WTC11 (cell line): ENCODE data around the gene COL4A5. TPM values are rescaled to one million over a fixed set of nuclear protein-coding genes. Genes with fewer than 3 reads are reported as not detected.

Experiments
- ATAC-seq: fragments of 200-7000 bp; cut with Tn5 transposase; 2 replicates; pipeline ENCODE4 v1.10.0; 2021; ENCODE audit warnings: mild to moderate bottlenecking, moderate library complexity
- CTCF ChIA-PET: fragments of 300-600 bp; sonication (Branson Sonifier 250); formaldehyde crosslinking; loops from one replicate; lab custom pipeline; 2021; ENCODE audit warnings: antibody characterized with exemption; lab: Charles Lee
- POLR2A ChIA-PET: fragments of 350-600 bp; sonication (Branson Sonifier 250); formaldehyde crosslinking; loops from one replicate; lab custom pipeline; 2021; ENCODE audit warnings: antibody characterized with exemption; lab: Charles Lee
- DNase-seq: peaks from one replicate; pipeline ENCODE4 v3.0.0; 2021; ENCODE audit warnings: low spot score
- H3K27ac Mint-ChIP-seq: 2 replicates; pipeline ENCODE4 v1.8.0; 2021; ENCODE audit warnings: mixed read lengths
- H3K27me3 Mint-ChIP-seq: 2 replicates; pipeline ENCODE4 v1.8.0; 2021; ENCODE audit warnings: low read depth, mild to moderate bottlenecking, moderate library complexity, mixed read lengths
- H3K36me3 Mint-ChIP-seq: 2 replicates; pipeline ENCODE4 v1.8.0; 2021; ENCODE audit warnings: mixed read lengths
- H3K4me1 Mint-ChIP-seq: 2 replicates; pipeline ENCODE4 v1.8.0; 2022; ENCODE audit warnings: mixed read lengths
- H3K4me3 Mint-ChIP-seq: 2 replicates; pipeline ENCODE4 v1.8.0; 2021; ENCODE audit warnings: mild to moderate bottlenecking, moderate library complexity, mixed read lengths
- H3K9me3 Mint-ChIP-seq: 2 replicates; pipeline ENCODE4 v1.8.0; 2021; ENCODE audit warnings: mixed read lengths
- AR ChIP-seq: fragments of 250-450 bp; sonication (Bioruptor Pico); IDR thresholded peaks from 2 replicates; pipeline ENCODE4 v1.9.0; 2021; ENCODE audit warnings: mild to moderate bottlenecking
- ATF3 ChIP-seq: sonication (generic); formaldehyde crosslinking; conservative IDR thresholded peaks from 2 replicates; pipeline ENCODE4 v1.8.1; 2022; ENCODE audit warnings: mild to moderate bottlenecking, missing genetic modification reagents
- CTCF ChIP-seq: fragments of 200-600 bp; IDR thresholded peaks from 2 replicates; pipeline ENCODE4 v1.8.0; 2022; ENCODE audit warnings: antibody characterized with exemption
- EMX1 ChIP-seq: fragments of 250-450 bp; sonication (Bioruptor Pico); IDR thresholded peaks from 2 replicates; pipeline ENCODE4 v1.8.0; 2021; ENCODE audit warnings: mild to moderate bottlenecking
- GRHL2 ChIP-seq: fragments of 250-450 bp; sonication (Bioruptor Pico); IDR thresholded peaks from 2 replicates; pipeline ENCODE4 v1.8.0; 2022; ENCODE audit warnings: mild to moderate bottlenecking, moderate library complexity; ENCODE audit not compliant: insufficient replicate concordance, severe bottlenecking
- HMGA2 ChIP-seq: fragments of 250-450 bp; sonication (Bioruptor Pico); IDR thresholded peaks from 2 replicates; pipeline ENCODE4 v1.4.0; 2021; ENCODE audit warnings: mild to moderate bottlenecking, moderate library complexity
- IRF2 ChIP-seq: sonication (generic); formaldehyde crosslinking; IDR thresholded peaks from 2 replicates; pipeline ENCODE4 v1.8.0; 2022; ENCODE audit warnings: low read depth, missing genetic modification reagents, borderline replicate concordance
- MYBL2 ChIP-seq: sonication (generic); formaldehyde crosslinking; IDR thresholded peaks from 2 replicates; pipeline ENCODE4 v1.8.1; 2023; ENCODE audit warnings: mild to moderate bottlenecking, moderate library complexity, missing genetic modification reagents
- NFATC4 ChIP-seq: fragments of 250-450 bp; sonication (Bioruptor Pico); IDR thresholded peaks from 2 replicates; pipeline ENCODE4 v1.9.0; 2021; ENCODE audit warnings: mild to moderate bottlenecking
- PRDM15 ChIP-seq: sonication (generic); formaldehyde crosslinking; IDR thresholded peaks from 2 replicates; pipeline ENCODE4 v1.8.0; 2022; ENCODE audit warnings: missing genetic modification reagents
- TP53 ChIP-seq: sonication (generic); formaldehyde crosslinking; IDR thresholded peaks from 2 replicates; pipeline ENCODE4 v1.8.1; 2023; ENCODE audit warnings: mild to moderate bottlenecking, missing genetic modification reagents
- USF1 ChIP-seq: sonication (generic); formaldehyde crosslinking; IDR thresholded peaks from 2 replicates; pipeline ENCODE4 v1.8.0; 2022; ENCODE audit warnings: mild to moderate bottlenecking, missing genetic modification reagents
- ZBTB21 ChIP-seq: sonication (generic); formaldehyde crosslinking; IDR thresholded peaks from 2 replicates; pipeline ENCODE4 v1.8.1; 2023; ENCODE audit warnings: mild to moderate bottlenecking, missing genetic modification reagents, borderline replicate concordance
- ZNF232 ChIP-seq: sonication (generic); formaldehyde crosslinking; IDR thresholded peaks from 2 replicates; pipeline ENCODE4 v1.8.0; 2022; ENCODE audit warnings: mild to moderate bottlenecking, missing genetic modification reagents
- ZNF317 ChIP-seq: sonication (generic); formaldehyde crosslinking; IDR thresholded peaks from 2 replicates; pipeline ENCODE4 v1.8.1; 2023; ENCODE audit warnings: low read depth, mild to moderate bottlenecking, moderate library complexity, missing genetic modification reagents, borderline replicate concordance
- total RNA-seq: library from RNA; stranded (reverse); gene quantifications from 3 replicates; pipeline ENCODE4 v1.2.3, GENCODE V29; 2021
- TF ChIP-seq, protein P1 (sequence below): sonication (generic); formaldehyde crosslinking; IDR thresholded peaks from 2 replicates; pipeline ENCODE4 v1.8.1; 2022; ENCODE audit warnings: low read depth, mild to moderate bottlenecking, moderate library complexity, missing genetic modification reagents, borderline replicate concordance
- TF ChIP-seq, protein P2 (sequence below): sonication (generic); formaldehyde crosslinking; IDR thresholded peaks from 2 replicates; pipeline ENCODE4 v1.8.1; 2023; ENCODE audit warnings: mild to moderate bottlenecking, missing genetic modification reagents

The COL4A5 gene
- total RNA-seq, 1 experiment from 2014 or later, result 30.7 TPM

- TF ChIP-seq, protein P1, sequence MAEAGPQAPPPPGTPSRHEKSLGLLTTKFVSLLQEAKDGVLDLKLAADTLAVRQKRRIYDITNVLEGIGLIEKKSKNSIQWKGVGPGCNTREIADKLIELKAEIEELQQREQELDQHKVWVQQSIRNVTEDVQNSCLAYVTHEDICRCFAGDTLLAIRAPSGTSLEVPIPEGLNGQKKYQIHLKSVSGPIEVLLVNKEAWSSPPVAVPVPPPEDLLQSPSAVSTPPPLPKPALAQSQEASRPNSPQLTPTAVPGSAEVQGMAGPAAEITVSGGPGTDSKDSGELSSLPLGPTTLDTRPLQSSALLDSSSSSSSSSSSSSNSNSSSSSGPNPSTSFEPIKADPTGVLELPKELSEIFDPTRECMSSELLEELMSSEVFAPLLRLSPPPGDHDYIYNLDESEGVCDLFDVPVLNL (CRISPR knock-in tag), result no peak
- TF ChIP-seq ATF3 (CRISPR knock-in tag), result no peak
- TF ChIP-seq, protein P2, sequence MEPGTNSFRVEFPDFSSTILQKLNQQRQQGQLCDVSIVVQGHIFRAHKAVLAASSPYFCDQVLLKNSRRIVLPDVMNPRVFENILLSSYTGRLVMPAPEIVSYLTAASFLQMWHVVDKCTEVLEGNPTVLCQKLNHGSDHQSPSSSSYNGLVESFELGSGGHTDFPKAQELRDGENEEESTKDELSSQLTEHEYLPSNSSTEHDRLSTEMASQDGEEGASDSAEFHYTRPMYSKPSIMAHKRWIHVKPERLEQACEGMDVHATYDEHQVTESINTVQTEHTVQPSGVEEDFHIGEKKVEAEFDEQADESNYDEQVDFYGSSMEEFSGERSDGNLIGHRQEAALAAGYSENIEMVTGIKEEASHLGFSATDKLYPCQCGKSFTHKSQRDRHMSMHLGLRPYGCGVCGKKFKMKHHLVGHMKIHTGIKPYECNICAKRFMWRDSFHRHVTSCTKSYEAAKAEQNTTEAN (CRISPR knock-in tag), result no peak
- no peak for TF ChIP-seq GRHL2 (CRISPR knock-in tag)
- no peak for TF ChIP-seq CTCF
- no peak for TF ChIP-seq NFATC4
- no peak for TF ChIP-seq ZNF317
Observed at GRCh38 chrX:108582151-108582550, 142.5 kb downstream of the COL4A5 start (continued).

GRCh38 chrX:108584617-108585211 is 145.1 kb downstream of the COL4A5 start:
- peaks cover 19% of the 10 kb centered on the region for H3K36me3 Mint-ChIP-seq
- ChIA-PET POLR2A (no interaction called here), CTCF (interaction anchor here (0.9 kb wide), 1 partner anchor 37 kb away, joined by 3 read pairs; no protein-coding TSS in a partner anchor)
- TF ChIP-seq ZNF232 (CRISPR knock-in tag) (no peak), MYBL2 (CRISPR knock-in tag) (no peak), EMX1 (CRISPR knock-in tag) (no peak), HMGA2 (CRISPR knock-in tag) (no peak), TP53 (no peak), ZBTB21 (CRISPR knock-in tag) (no peak)
- DNase-seq (peak; percentile 29), ATAC-seq (no peak)
- no peaks in the 10 kb centered on the region for H3K27me3 Mint-ChIP-seq
- peaks cover 6% of the 10 kb centered on the region for H3K9me3 Mint-ChIP-seq
- H3K4me1 Mint-ChIP-seq, result peaks cover 18% of the 10 kb centered on the region
- H3K27ac Mint-ChIP-seq, result peak overlapping the region; percentile 30; the same call in 1 of the 2 replicates
- H3K4me3 Mint-ChIP-seq, result no peak overlapping the region

DNA sequence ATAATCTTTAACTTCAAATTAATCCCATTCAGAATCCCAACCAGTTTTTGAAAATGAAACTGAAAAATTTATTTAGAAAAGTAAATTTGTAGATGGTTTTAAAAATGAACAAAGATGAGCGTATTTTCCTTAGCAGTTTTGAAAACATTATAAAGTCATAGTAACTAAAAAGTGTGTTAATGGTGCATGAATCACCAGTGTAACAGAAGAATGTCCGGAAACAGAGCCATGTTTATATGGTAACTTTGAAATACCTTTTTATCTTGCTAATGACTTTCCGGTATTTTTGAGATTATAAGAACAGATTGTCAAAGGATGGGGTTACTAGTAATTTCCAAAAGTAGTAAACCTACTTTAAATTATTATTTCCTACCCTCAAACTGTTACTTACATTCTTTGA is 150.9 kb downstream of the COL4A5 start:
- H3K9me3 Mint-ChIP-seq, result no peaks in the 10 kb centered on the region
- no peak for DNase-seq
- no peaks in the 10 kb centered on the region for H3K27me3 Mint-ChIP-seq
- CTCF ChIA-PET, result no interaction called here
- no peak for ATAC-seq
- H3K27ac Mint-ChIP-seq, result no peak overlapping the region
- peaks cover 23% of the 10 kb centered on the region for H3K36me3 Mint-ChIP-seq
- POLR2A ChIA-PET, result no interaction called here
- no peak for TF ChIP-seq USF1 (CRISPR knock-in tag)
- TF ChIP-seq IRF2, result no peak
- no peak for TF ChIP-seq HMGA2 (CRISPR knock-in tag)
- TF ChIP-seq PRDM15 (CRISPR knock-in tag), result no peak
- no peak for TF ChIP-seq AR (CRISPR knock-in tag)
- no peaks in the 10 kb centered on the region for H3K4me1 Mint-ChIP-seq
- no peak overlapping the region for H3K4me3 Mint-ChIP-seq
